H1 (cell line): ENCODE measurements around the gene HMG20A.

ENCODE experiments used
- CEBPB ChIP-seq: IDR thresholded peaks from 2 replicates; pipeline ENCODE4 v1.6.1; 2012; ENCODE audit warnings: low read depth, low read length
- CHD2 ChIP-seq: IDR thresholded peaks from 2 replicates; pipeline ENCODE4 v1.6.1; 2012; ENCODE audit warnings: low read length, improper control_type of control experiment
- CTCF ChIP-seq, 3 experiments: IDR thresholded peaks; 1 replicate in 2 of 3; 2 replicates in 1 of 3; pipeline versions ENCODE4 v1.5.1 to v1.6.1; 2011; ENCODE audit warnings: low read length in 3 of 3, mild to moderate bottlenecking in 3 of 3, inconsistent platforms in 2 of 3, low read depth in 1 of 3, moderate library complexity in 1 of 3; ENCODE audit not compliant: insufficient read depth in 1 of 3; ENCODE audit errors: control extremely low read depth in 1 of 3
- EZH2 ChIP-seq: fragments of 200-600 bp; sonication (generic); IDR thresholded peaks from 2 replicates; pipeline ENCODE4 v1.7.1; 2012; ENCODE audit warnings: low read depth, mild to moderate bottlenecking, moderate library complexity, low read length, inconsistent platforms; ENCODE audit not compliant: severe bottlenecking
- POLR2A ChIP-seq, 2 experiments: IDR thresholded peaks; 1 replicate in 1 of 2; 2 replicates in 1 of 2; pipeline ENCODE4 v1.6.1; 2011; ENCODE audit warnings: low read depth in 2 of 2, low read length in 2 of 2, mild to moderate bottlenecking in 2 of 2; ENCODE audit errors: control extremely low read depth in 1 of 2
- POLR2AphosphoS5 ChIP-seq: IDR thresholded peaks from 2 replicates; pipeline ENCODE4 v1.6.1; 2011; ENCODE audit warnings: low read depth, low read length
- SRF ChIP-seq: IDR thresholded peaks from 2 replicates; pipeline ENCODE4 v1.6.1; 2011; ENCODE audit warnings: mild to moderate bottlenecking, low read depth, low read length, moderate library complexity

- TF ChIP-seq EZH2 (no peak), POLR2A (IDR thresholded peaks at IDR 0.05; ENCODE audit: control extremely low read depth in 1 of 2, low read depth in 2 of 2, low read length in 2 of 2) (no peak), CEBPB (no peak), POLR2AphosphoS5 (no peak), CHD2 (no peak), CTCF (IDR thresholded peaks at IDR 0.05; ENCODE audit: control extremely low read depth in 1 of 3, insufficient read depth in 1 of 3, low read depth in 1 of 3, low read length in 3 of 3) (no peak), SRF (no peak)
Observed at GRCh38 chr15:77413699-77414349, 6.9 kb upstream of the HMG20A start.
